ENCODE data around the gene MRPL46. TPM values are rescaled to one million over a fixed set of nuclear protein-coding genes. Genes with fewer than 3 reads are reported as not detected.

The MRPL46 gene
- total RNA-seq, 1 experiment from 2014 or later = 30.5 TPM

DNA sequence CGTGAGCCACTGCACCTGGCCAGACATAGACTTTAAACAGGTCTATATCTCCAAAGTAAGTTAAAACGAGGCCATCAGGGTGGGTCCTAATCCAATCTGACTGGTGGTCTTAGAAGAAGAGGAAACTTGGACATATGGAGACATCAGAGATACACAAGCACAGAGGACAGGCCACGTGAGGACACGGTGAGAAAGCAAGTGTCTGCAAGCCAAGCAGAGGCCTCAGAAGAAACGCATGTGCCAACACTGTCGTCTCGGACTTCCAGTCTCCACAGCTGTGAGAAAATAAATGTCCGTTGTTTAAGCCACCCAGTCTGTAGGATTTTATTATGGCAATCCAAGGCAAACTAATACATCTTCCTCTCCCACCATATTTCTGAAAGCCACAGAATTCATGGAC is 43.9 kb downstream of the MRPL46 start (continued):
- TF ChIP-seq ZBTB33 (IDR thresholded peaks at IDR 0.05; ENCODE audit: extremely low read depth, insufficient replicate concordance, low read length) (no peak), POLR2AphosphoS5 (IDR thresholded peaks at IDR 0.05; ENCODE audit: low read depth, low read length) (no peak), FOSL1 (IDR thresholded peaks at IDR 0.05; ENCODE audit: low read depth) (no peak)

GRCh38 chr15:88419830-88420229 is 47.4 kb downstream of the MRPL46 start:
- no TSS peak for BruUV-seq (replicated peaks)
- Histone ChIP-seq H3K79me2 (ENCODE audit: insufficient read depth, low read length) (no peaks in the 10 kb centered on the region), H3K9me2 (ENCODE audit: insufficient read depth) (no peaks in the 10 kb centered on the region), H3K9me3 (ENCODE audit: control insufficient read depth in 1 of 2, insufficient read depth in 1 of 2, low read depth in 1 of 2, low read length in 2 of 2) (no peaks in the 10 kb centered on the region), H3K4me2 (ENCODE audit: low read length) (no peak overlapping the region), H3K27me3 (ENCODE audit: insufficient read depth, low read length) (peaks cover 28% of the 10 kb centered on the region; the same call in 1 of the 2 replicates), H3K9ac (ENCODE audit: low read length) (no peak overlapping the region), H3K4me3 (replicated peaks in 1 of 2; ENCODE audit: low read depth in 1 of 2, low read length in 2 of 2) (no peak overlapping the region), H3K27ac (ENCODE audit: low read depth, low read length) (no peak overlapping the region), H3K36me3 (ENCODE audit: control insufficient read depth in 1 of 2, insufficient read depth in 2 of 2, low read length in 2 of 2) (no peaks in the 10 kb centered on the region), H3K4me1 (ENCODE audit: control insufficient read depth in 1 of 2, insufficient read depth in 2 of 2, low read length in 2 of 2) (no peaks in the 10 kb centered on the region), H4K20me1 (ENCODE audit: insufficient read depth) (no peaks in the 10 kb centered on the region), H2AFZ (ENCODE audit: low read depth, low read length, poor library complexity, severe bottlenecking) (no peak overlapping the region)
- intact Hi-C loops (cut with micrococcal nuclease) = no loop called here
- ATAC-seq (no peak), DNase-seq (ENCODE audit: low read depth, low spot score) (no peak)
- CTCF ChIA-PET = no interaction called here
- POLR2A ChIA-PET = no interaction called here
- RAD21 ChIA-PET (ENCODE audit: low non-redundant PET in 1 of 2, low total read pairs in 2 of 2, uncharacterized antibody in 2 of 2, unreplicated experiment in 2 of 2) = no interaction called here
- TF ChIP-seq SRF (IDR thresholded peaks at IDR 0.05; ENCODE audit: low read depth) = no peak
- no peak for TF ChIP-seq EZH2phosphoT487 (IDR thresholded peaks at IDR 0.05; ENCODE audit: borderline replicate concordance)
- TF ChIP-seq POLR2AphosphoS5 (IDR thresholded peaks at IDR 0.05; ENCODE audit: low read depth, low read length) = no peak
- no peak for TF ChIP-seq YY1 (IDR thresholded peaks at IDR 0.05; ENCODE audit: extremely low read depth, insufficient replicate concordance, low read depth, low read length)
- TF ChIP-seq ELF1 (IDR thresholded peaks at IDR 0.05; ENCODE audit: borderline replicate concordance, low read depth) = no peak
- no peak for TF ChIP-seq JUND (IDR thresholded peaks at IDR 0.05)
- no peak for TF ChIP-seq CTCF (IDR thresholded peaks at IDR 0.05 in 2 of 3, conservative IDR thresholded peaks at IDR 0.05 in 1 of 3; ENCODE audit: borderline replicate concordance in 1 of 3, insufficient read depth in 1 of 3, low read depth in 2 of 3, low read length in 2 of 3)
- no peak for TF ChIP-seq REST (IDR thresholded peaks at IDR 0.05; ENCODE audit: low read depth)
- no peak for TF ChIP-seq CEBPB (IDR thresholded peaks at IDR 0.05; ENCODE audit: low read depth)
- no peak for TF ChIP-seq ZFX (IDR thresholded peaks at IDR 0.05)
- no peak for TF ChIP-seq CBX3 (IDR thresholded peaks at IDR 0.05; ENCODE audit: low read depth)
- no peak for TF ChIP-seq POLR2A (IDR thresholded peaks at IDR 0.05; ENCODE audit: borderline replicate concordance, extremely low read depth, insufficient read depth, insufficient read length)
- no peak for TF ChIP-seq MAX (IDR thresholded peaks at IDR 0.05)
- TF ChIP-seq EGR1 (IDR thresholded peaks at IDR 0.05; ENCODE audit: low read depth) = no peak
- no peak for TF ChIP-seq EZH2 (IDR thresholded peaks at IDR 0.05)
- TF ChIP-seq SP1 (IDR thresholded peaks at IDR 0.05; ENCODE audit: low read depth) = no peak
- no peak for TF ChIP-seq ZNF274 (IDR thresholded peaks at IDR 0.05; ENCODE audit: low read depth, low read length)
- no peak for TF ChIP-seq SIN3A (IDR thresholded peaks at IDR 0.05; ENCODE audit: low read depth)
- TF ChIP-seq TCF7L2 (IDR thresholded peaks at IDR 0.05; ENCODE audit: borderline replicate concordance, extremely low read depth, insufficient read depth, insufficient read length) = no peak

Data from HCT116 (cell line).